Left forelimb (tissue), 1 donor: ENCODE results near the gene PKLR.
"Not testable (repeated sequence)": the region's sequence is repeated elsewhere in the genome, so short reads cannot be mapped to it uniquely, and the experiment has no call there.

Experiments
- DNase-seq: peaks from one replicate; pipeline ENCODE4 v3.0.0-alpha.2; 2018; ENCODE audit warnings: low spot score

Gene PKLR

GRCh38 chr1:155318082-155318481 is 16.8 kb upstream of the PKLR start:
- no peak for DNase-seq

DNA sequence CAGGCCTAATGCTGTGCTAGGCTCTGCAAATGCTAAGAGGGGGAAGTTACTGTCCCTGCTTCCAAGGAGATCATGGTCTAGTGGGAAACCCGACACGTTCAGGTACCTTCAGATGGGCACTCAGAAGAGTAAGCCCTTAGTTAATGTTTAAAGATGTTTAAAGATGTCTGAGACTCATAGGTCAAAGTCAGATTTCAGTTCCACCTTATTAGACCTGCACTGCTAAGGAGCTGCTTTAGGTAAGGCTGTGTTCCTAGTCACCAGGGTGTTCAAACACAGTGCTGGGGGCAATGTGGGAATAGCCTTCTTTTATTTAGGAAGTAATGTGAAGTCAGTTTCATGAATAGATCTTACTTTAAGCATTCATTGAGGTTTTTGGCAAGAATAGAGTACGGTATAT is 15.7 kb upstream of the PKLR start:
- no peak for DNase-seq

DNA sequence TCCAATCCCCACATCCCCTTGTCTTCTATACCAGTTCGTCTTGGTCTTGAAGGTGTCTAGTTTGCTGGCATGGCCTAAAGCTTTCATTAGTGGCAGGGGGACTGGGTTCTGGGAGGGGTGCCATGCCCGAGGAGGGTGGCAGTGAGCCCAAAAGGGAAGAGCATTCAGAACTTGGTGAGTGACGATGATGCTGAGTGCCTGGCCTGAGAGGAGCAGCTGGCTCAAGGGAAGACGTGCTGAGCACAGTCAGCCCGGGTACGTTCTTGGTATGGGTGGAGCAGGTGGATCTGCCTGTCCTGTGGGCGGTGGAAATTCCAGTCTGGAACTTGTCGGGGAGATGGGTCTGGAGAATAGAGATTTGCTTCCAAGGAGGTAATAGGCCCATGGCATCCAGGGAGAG is 12.0 kb upstream of the PKLR start:
- no peak for DNase-seq

DNA sequence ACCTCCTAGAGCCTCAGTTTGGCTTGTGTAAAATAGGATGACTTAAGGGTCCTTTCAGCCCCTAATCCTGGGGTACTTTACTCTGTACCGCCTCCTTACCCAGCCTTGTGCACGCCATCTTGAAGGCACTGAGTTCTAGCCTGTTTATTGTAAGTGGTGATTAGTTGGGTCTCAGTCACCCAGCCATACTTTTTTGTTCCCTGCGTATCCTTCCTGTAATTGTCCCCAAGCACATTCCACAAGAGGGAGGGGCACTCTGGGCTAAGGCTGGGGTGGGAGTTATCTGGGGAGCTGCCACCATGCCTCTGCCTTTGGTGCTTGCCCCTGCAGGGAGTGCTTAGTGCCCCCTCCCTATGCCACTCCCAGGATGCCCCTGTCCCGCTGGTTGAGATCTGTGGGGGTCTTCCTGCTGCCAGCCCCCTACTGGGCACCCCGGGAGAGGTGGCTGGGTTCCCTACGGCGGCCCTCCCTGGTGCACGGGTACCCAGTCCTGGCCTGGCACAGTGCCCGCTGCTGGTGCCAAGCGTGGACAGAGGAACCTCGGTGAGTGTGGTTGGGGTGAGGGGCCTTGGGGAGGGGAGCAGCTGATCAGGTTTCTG is 8.3 kb upstream of the PKLR start:
- no peak for DNase-seq

DNA sequence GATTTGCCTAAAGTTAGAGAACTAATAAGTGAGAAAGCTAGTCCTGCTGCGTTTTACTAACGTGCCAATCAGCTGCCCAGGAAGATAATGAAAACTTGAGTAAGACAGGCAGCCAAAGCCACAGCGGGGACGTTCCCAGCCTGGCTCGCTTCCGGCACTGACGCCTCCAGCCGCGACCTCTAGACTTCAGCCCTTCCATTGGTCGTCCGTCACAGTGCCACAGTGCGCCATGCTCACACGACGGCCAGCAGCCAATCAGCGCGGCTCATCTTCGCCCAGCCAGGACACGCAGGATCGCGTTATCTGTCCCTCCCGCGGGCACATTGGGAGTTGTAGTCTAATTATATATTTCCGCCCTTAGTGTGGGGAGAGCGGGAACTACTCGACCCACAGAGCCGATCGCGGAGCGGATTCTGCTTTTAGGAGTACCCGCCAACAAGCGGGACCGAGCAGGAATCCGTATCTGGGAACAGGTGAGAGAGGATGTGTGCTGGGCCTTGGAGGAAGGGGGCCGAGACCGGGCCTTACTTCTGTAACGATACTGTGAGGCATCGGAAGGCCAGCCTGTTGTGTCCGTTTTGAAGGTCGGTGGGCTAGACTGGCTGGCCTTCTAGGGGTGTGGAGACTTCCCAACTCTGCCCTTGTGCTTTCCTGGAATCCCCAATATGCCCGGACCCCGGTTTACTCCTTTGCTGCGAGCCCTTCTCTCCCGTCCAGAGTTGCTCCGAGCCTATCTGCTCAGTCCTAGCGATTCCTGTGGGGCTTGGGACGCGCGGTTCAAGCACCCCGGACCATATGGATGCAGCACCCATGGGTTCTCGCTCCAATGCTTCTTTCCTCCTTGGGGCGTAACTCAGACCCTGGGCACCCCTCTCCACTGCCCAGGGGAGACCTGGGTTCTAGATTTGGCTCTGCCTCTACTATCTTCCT is 7.5 kb upstream of the PKLR start, which contains the start of gene FDPS:
TSS of gene FDPS (plus strand) at position 374 of the 930 bp plus-strand sequence. CDS start 924 bp downstream, outside the sequence.
- peak; percentile 98 for DNase-seq

- DNase-seq, result no peak
Observed at GRCh38 chr1:155307247-155307740, 6.1 kb upstream of the PKLR start.

- no peak for DNase-seq
Observed at GRCh38 chr1:155305881-155306391, 4.7 kb upstream of the PKLR start.

DNA sequence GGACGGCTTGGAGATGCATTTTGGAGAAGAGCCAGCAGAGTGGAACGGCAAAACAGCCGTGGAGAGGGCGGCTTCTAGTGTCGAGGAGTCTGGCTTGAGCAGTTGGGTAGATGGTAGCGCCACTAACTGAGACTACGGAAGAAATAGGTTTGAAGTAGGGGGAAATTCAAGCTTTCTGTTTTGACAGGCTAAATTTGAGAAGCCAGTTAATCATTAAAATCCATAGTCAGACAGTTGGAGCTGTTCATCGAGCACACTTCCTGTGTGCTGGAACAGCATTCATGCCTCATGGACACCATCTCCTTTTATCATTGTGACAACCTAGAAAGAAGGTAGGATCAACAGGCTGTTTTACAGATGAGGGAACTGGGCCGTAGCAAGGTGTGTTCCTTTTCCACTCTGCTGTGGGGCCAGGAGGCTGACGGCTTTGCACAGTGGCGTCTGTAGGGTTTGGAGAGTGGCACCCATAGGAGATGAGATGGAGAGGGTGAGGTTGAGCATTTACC is 3.4 kb upstream of the PKLR start:
- no peak for DNase-seq

- DNase-seq, result no peak
Observed at GRCh38 chr1:155300553-155301329, 497 bp downstream of the PKLR start.

DNA sequence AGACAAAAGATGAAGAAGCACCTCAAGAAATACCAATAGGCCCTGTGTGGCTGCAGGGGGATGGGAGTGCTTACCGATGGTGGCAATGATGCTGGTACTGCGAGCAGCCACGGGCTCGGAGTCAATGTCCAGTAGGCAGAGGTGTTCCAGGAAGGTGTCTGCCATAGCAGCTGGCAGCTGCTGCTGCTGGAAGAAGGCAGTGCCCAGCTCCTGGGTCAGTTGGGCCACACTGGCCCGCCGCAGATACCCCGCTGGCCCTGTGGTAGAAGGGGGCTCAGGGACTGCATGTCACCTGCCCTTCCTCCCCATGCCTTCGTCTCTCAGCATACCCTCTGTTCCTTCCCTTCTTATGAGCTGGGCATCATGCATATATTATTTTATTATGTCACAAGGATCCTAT is 1.2 kb downstream of the PKLR start:
- DNase-seq, result no peak

DNA sequence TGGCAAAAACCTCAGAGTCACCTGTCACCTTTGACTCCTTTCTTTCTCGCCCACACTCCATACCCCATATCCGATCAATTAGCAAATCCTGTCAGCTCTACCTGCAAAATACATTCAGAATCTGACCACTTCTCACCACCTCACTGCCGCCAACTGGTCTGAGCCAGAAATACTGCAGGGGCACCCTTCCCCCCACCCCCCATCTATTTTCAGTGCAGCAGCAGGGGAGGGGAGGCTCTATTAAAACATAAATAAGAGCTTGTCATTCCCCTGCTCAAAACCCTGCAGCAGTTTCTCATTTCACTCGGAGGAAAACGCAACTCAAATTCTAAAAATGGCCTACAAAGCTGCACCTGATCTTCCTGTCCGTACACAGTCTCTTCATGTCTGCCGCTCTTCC is 3.9 kb downstream of the PKLR start:
- DNase-seq, result no peak

GRCh38 chr1:155296661-155297060 is 4.6 kb downstream of the PKLR start:
- DNase-seq, result no peak

DNA sequence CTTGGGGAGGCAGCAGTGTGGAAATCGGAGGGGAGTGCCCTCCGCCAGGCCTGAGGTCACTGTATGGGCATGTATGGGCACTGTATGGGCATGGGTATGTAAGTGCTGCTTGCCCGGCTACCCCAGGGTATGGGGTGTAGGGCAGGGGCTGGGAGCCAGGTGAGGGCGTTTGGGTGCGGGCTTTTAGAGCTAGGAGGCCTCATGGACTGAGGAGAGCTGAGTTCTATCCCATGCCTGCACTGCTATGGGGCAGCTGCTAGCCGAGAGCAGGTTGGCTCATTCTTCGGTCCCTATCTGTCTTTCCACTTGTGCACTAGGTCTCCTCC is 5.3 kb downstream of the PKLR start:
- no peak for DNase-seq

DNA sequence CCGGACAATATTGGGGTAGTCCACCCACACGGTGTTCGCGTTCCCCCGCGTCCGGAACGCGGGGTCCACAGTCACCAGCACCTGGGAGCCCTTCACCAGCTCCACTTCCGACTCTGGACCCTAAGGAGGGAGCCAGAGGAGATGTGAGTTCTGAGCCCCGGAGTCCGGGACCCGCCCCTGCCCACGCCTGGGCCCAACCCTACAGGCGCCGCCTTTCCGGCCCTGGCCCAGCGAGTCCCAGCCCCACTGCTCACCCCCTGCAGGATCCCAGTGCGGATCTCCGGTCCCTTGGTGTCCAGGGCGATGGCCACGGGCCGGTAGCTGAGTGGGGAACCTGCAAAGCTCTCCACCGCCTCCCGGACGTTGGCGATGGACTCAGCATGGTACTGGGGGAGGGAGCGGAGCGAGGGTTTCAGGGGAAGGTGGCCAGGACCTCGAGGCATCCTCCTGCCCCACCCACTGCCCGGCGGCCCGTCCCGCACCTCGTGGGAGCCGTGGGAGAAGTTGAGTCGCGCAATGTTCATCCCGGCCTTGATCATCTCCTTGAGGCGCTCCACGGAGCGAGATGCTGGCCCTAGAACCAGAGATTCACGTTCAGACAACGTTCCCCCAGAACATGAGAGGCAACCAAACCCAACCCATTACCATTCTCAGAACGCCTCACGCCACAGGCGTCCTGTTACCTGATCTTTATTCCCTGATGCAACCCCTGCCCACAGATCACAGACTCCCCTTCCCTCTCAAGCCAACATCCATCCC is 5.9 kb downstream of the PKLR start:
- DNase-seq, result no peak

DNA sequence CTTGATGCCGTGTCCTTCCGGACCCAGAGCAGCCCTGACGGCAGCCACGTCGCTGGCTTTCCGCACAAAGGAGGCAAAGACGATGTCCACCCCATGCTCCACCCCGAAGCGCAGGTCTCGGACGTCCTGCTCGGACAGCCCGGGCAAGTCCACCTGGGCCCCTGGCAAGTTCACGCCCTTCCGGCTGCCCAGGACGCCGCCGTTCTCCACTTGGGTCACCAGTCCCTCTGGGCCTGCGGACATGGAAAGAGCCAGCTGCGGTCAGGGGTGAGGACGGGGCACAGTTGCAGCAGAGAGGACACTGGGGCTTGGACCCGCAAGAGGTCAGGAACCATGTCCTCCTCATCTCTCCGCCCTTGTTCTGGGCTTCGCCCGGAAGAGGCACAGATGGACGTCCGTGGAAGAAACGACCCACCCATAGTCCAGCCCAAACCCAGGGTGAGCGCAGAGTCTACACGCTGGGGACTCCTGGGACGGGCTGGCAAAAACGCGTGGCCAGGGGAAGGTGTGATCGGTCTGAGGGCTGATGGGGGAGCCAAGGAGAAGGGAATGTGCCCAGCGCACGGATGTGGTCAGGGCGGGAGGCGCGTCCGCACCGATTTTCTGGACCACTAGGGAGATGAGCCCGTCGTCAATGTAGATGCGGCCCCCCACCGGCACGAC is 6.6 kb downstream of the PKLR start:
- no peak for DNase-seq

DNA sequence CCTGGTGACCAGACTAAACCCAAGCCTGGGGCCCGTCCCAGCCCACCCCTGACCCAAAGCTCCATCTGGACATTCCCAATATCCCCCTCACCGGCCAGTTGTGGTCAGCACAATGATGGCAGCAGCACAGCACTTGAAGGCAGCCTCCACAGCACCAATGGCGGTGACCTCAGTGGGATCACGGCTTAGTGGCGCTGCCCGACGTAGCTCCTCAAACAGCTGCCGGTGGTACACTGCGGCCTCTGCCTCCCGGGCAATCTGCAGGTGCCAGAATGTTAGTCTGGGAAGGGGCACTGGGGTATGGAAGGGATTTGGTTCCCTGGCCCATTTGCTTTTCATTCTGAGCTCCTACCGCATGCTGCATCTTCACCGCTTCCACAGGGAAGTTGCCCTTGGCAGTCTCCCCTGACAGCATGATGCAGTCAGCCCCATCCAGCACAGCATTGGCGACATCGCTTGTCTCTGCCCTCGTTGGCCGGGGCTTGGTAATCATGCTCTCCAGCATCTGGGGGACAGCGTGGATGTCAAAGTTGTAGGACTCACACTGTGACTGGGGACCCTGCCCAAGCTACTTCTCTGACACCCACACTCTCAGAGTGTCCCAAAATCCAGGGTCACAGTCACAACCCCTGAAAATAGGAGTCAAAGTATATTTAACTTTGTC is 8.0 kb downstream of the PKLR start:
- DNase-seq, result no peak

GRCh38 chr1:155291006-155291405 is 10.2 kb downstream of the PKLR start:
- DNase-seq, result not testable (repeated sequence)

- no peak for DNase-seq
Observed at GRCh38 chr1:155287987-155288543, 13.2 kb downstream of the PKLR start.

- no peak for DNase-seq
Observed at GRCh38 chr1:155286544-155286943, 14.7 kb downstream of the PKLR start.

DNA sequence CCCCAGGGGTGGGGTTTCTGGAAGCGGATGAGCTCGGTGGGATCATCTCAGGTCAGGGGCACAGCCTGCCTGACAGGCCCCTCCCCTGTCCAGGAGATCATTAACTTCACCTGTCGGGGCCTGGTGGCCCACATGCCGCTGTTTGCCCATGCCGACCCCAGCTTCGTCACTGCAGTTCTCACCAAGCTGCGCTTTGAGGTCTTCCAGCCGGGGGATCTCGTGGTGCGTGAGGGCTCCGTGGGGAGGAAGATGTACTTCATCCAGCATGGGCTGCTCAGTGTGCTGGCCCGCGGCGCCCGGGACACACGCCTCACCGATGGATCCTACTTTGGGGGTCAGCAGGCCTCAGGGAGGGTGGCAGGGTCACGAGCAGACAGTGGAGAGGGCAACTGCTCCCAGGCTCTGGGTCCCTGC is 15.6 kb downstream of the PKLR start:
- DNase-seq, result no peak
